HEK293 (cell line): Measurements from ENCODE around the gene ZDHHC3.

Experiments used
- CTCF ChIA-PET: fragments of 350-600 bp; formaldehyde crosslinking; extraction: SDS; loops from one replicate; lab custom pipeline; 2021; ENCODE audit warnings: antibody characterized with exemption; lab: Yijun Ruan, JAX
- POLR2A ChIA-PET: fragments of 300-600 bp; formaldehyde crosslinking; extraction: SDS; loops from one replicate; lab custom pipeline; 2020; ENCODE audit warnings: antibody characterized with exemption, inconsistent platforms; lab: Yijun Ruan, JAX
- H3K27ac ChIP-seq: fragments of 200-500 bp; sonication (Bioruptor generic); 2 replicates; pipeline ENCODE4 v1.5.1; 2014; ENCODE audit warnings: low read depth, low read length, control low read depth, inconsistent platforms; ENCODE audit errors: extremely low read depth
- H3K36me3 ChIP-seq, 2 experiments: fragments of 200-500 bp in 1 of 2; sonication (Bioruptor generic) in 1 of 2; 1 replicate in 1 of 2; 2 replicates in 1 of 2; pipeline ENCODE4 v1.5.1; 2014 to 2017; ENCODE audit warnings: inconsistent platforms in 2 of 2, low read length in 2 of 2; ENCODE audit not compliant: control insufficient read depth in 2 of 2, insufficient read depth in 1 of 2
- H3K4me1 ChIP-seq: fragments of 200-500 bp; sonication (Bioruptor generic); 2 replicates; pipeline ENCODE4 v1.5.1; 2014; ENCODE audit warnings: mild to moderate bottlenecking, low read length, inconsistent platforms; ENCODE audit not compliant: control insufficient read depth, insufficient read depth
- H3K4me3 ChIP-seq: 2 replicates; pipeline ENCODE4 v1.5.1; 2011; ENCODE audit warnings: low read depth, mild to moderate bottlenecking, control low read depth, low read length, moderate library complexity
- H3K9me3 ChIP-seq: fragments of 200-500 bp; sonication (Bioruptor generic); 2 replicates; pipeline ENCODE4 v1.5.1; 2014; ENCODE audit warnings: low read depth, low read length, inconsistent platforms; ENCODE audit not compliant: control insufficient read depth, insufficient read depth
- FEZF1 ChIP-seq: fragments of 450-650 bp; formaldehyde crosslinking; IDR thresholded peaks from 2 replicates; pipeline ENCODE4 v1.5.1; 2016; ENCODE audit warnings: missing biosample characterization, missing genetic modification characterization
- GFI1B ChIP-seq: fragments of 450-650 bp; formaldehyde crosslinking; IDR thresholded peaks from 2 replicates; pipeline ENCODE4 v1.5.1; 2016; ENCODE audit warnings: missing biosample characterization, missing genetic modification characterization
- GLI2 ChIP-seq: fragments of 450-650 bp; formaldehyde crosslinking; IDR thresholded peaks from 2 replicates; pipeline ENCODE4; 2017; ENCODE audit warnings: missing biosample characterization, missing genetic modification characterization, low read depth, borderline replicate concordance
- TRIM28 ChIP-seq: IDR thresholded peaks from 2 replicates; pipeline ENCODE4 v1.6.1; 2011; ENCODE audit warnings: low read length, control low read depth, borderline replicate concordance
- ZFHX2 ChIP-seq: fragments of 450-650 bp; formaldehyde crosslinking; conservative IDR thresholded peaks from 2 replicates; pipeline ENCODE4 v1.5.1; 2016; ENCODE audit warnings: missing biosample characterization, missing genetic modification characterization
- ZIC2 ChIP-seq: fragments of 450-650 bp; formaldehyde crosslinking; IDR thresholded peaks from 2 replicates; pipeline ENCODE4 v1.5.1; 2016; ENCODE audit warnings: missing biosample characterization, missing genetic modification characterization
- ZNF112 ChIP-seq: fragments of 450-650 bp; formaldehyde crosslinking; IDR thresholded peaks from 2 replicates; pipeline ENCODE4 v1.5.0; 2017; ENCODE audit warnings: missing biosample characterization, missing genetic modification characterization
- ZNF416 ChIP-seq: fragments of 450-650 bp; formaldehyde crosslinking; IDR thresholded peaks from 2 replicates; pipeline ENCODE4 v1.5.1; 2016; ENCODE audit warnings: missing biosample characterization, missing genetic modification characterization
- ZNF426 ChIP-seq: fragments of 450-650 bp; formaldehyde crosslinking; IDR thresholded peaks from 2 replicates; pipeline ENCODE4 v1.5.1; 2017; ENCODE audit warnings: missing biosample characterization, missing genetic modification characterization, mild to moderate bottlenecking, inconsistent platforms, moderate library complexity
- ZNF585B ChIP-seq: fragments of 450-650 bp; formaldehyde crosslinking; IDR thresholded peaks from 2 replicates; pipeline ENCODE4 v1.5.1; 2016; ENCODE audit warnings: missing biosample characterization, missing genetic modification characterization
- ZNF777 ChIP-seq: fragments of 450-650 bp; formaldehyde crosslinking; IDR thresholded peaks from 2 replicates; pipeline ENCODE4 v1.5.1; 2017; ENCODE audit warnings: missing biosample characterization, missing genetic modification characterization, borderline replicate concordance
- TF ChIP-seq, protein P1 (sequence below): IDR thresholded peaks from 2 replicates; pipeline ENCODE4 v1.6.1; 2011; ENCODE audit warnings: mild to moderate bottlenecking, low read depth, low read length, borderline replicate concordance
- TF ChIP-seq, protein P2 (sequence below): sonication (generic); formaldehyde crosslinking; IDR thresholded peaks from 2 replicates; pipeline ENCODE4 v1.8.1; 2022; ENCODE audit warnings: mild to moderate bottlenecking, moderate library complexity, missing genetic modification reagents
- TF ChIP-seq, protein P3 (sequence below): fragments of 450-650 bp; formaldehyde crosslinking; IDR thresholded peaks from 2 replicates; pipeline ENCODE4 v1.5.1; 2016; ENCODE audit warnings: missing biosample characterization, missing genetic modification characterization
- TF ChIP-seq, protein P4 (sequence below): fragments of 450-650 bp; formaldehyde crosslinking; IDR thresholded peaks from 2 replicates; pipeline ENCODE4 v1.5.1; 2016; ENCODE audit warnings: missing biosample characterization, missing genetic modification characterization, borderline replicate concordance
- TF ChIP-seq, protein P5 (sequence below): fragments of 450-650 bp; formaldehyde crosslinking; IDR thresholded peaks from 2 replicates; pipeline ENCODE4 v1.5.1; 2017; ENCODE audit warnings: missing biosample characterization, missing genetic modification characterization

Gene ZDHHC3

DNA sequence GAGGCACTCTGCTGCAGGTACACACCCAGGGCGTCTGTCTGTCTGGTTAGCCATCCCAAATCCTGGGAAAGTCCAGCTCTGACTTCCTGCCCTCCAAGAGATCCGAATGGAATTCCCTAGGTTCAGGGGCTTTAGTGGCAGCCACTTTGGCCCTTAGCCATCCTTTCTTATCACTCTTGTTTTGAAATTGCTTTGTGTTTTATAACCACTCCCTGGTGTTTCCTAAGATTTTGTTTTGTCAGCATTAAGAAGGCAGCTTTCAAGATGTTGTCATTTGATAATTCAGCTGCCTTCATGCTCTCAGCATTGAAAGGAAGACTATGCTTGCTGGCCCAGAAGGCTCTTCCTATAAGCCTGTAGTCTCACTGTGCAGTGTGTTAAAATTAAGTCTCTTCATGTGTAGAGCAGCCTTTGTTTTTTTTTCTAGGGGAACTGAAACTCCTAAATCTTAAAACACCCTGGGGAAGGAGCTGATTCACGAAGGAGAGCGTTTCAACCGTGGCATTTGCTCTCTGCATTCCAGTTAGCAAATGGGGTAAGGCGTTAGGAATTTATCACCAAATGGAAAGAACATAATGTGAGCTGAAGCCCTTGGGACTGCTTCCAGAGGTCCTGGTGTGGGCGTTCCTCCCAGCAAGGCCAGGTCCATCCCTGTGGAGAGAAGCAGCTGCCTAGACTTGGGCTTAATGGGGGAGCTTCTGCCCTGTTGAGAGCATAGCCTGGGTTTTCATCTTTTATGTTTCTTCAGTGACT, 36.0 kb upstream of the ZDHHC3 start:
- CTCF ChIA-PET, result no interaction called here
- TF ChIP-seq ZNF585B (tag by site-specific recombination) (no peak), GFI1B (tag by site-specific recombination) (0 out of 2 replicates have a peak, but pooled peaks have one; percentile 15), ZFHX2 (tag by site-specific recombination) (no peak), ZIC2 (tag by site-specific recombination) (0 out of 2 replicates have a peak, but pooled peaks have one; percentile 21), FEZF1 (tag by site-specific recombination) (peak; percentile 32; the same call in 1 of the 2 replicates), ZNF777 (tag by site-specific recombination) (no peak), ZNF112 (tag by site-specific recombination) (no peak), ZNF416 (no peak), GLI2 (tag by site-specific recombination) (no peak), ZNF426 (tag by site-specific recombination) (no peak), TRIM28 (0 out of 2 replicates have a peak, but pooled peaks have one; percentile 21)
- TF ChIP-seq, protein P1, sequence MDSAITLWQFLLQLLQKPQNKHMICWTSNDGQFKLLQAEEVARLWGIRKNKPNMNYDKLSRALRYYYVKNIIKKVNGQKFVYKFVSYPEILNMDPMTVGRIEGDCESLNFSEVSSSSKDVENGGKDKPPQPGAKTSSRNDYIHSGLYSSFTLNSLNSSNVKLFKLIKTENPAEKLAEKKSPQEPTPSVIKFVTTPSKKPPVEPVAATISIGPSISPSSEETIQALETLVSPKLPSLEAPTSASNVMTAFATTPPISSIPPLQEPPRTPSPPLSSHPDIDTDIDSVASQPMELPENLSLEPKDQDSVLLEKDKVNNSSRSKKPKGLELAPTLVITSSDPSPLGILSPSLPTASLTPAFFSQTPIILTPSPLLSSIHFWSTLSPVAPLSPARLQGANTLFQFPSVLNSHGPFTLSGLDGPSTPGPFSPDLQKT, result no peak
- TF ChIP-seq, protein P2, sequence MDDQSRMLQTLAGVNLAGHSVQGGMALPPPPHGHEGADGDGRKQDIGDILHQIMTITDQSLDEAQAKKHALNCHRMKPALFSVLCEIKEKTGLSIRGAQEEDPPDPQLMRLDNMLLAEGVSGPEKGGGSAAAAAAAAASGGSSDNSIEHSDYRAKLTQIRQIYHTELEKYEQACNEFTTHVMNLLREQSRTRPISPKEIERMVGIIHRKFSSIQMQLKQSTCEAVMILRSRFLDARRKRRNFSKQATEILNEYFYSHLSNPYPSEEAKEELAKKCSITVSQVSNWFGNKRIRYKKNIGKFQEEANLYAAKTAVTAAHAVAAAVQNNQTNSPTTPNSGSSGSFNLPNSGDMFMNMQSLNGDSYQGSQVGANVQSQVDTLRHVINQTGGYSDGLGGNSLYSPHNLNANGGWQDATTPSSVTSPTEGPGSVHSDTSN (CRISPR knock-in tag), result no peak
- TF ChIP-seq, protein P3, sequence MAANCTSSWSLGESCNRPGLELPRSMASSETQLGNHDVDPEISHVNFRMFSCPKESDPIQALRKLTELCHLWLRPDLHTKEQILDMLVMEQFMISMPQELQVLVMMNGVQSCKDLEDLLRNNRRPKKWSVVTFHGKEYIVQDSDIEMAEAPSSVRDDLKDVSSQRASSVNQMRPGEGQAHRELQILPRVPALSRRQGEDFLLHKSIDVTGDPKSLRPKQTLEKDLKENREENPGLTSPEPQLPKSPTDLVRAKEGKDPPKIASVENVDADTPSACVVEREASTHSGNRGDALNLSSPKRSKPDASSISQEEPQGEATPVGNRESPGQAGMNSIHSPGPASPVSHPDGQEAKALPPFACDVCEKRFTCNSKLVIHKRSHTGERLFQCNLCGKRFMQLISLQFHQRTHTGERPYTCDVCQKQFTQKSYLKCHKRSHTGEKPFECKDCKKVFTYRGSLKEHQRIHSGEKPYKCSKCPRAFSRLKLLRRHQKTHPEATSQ (tag by site-specific recombination), result no peak
- TF ChIP-seq, protein P4, sequence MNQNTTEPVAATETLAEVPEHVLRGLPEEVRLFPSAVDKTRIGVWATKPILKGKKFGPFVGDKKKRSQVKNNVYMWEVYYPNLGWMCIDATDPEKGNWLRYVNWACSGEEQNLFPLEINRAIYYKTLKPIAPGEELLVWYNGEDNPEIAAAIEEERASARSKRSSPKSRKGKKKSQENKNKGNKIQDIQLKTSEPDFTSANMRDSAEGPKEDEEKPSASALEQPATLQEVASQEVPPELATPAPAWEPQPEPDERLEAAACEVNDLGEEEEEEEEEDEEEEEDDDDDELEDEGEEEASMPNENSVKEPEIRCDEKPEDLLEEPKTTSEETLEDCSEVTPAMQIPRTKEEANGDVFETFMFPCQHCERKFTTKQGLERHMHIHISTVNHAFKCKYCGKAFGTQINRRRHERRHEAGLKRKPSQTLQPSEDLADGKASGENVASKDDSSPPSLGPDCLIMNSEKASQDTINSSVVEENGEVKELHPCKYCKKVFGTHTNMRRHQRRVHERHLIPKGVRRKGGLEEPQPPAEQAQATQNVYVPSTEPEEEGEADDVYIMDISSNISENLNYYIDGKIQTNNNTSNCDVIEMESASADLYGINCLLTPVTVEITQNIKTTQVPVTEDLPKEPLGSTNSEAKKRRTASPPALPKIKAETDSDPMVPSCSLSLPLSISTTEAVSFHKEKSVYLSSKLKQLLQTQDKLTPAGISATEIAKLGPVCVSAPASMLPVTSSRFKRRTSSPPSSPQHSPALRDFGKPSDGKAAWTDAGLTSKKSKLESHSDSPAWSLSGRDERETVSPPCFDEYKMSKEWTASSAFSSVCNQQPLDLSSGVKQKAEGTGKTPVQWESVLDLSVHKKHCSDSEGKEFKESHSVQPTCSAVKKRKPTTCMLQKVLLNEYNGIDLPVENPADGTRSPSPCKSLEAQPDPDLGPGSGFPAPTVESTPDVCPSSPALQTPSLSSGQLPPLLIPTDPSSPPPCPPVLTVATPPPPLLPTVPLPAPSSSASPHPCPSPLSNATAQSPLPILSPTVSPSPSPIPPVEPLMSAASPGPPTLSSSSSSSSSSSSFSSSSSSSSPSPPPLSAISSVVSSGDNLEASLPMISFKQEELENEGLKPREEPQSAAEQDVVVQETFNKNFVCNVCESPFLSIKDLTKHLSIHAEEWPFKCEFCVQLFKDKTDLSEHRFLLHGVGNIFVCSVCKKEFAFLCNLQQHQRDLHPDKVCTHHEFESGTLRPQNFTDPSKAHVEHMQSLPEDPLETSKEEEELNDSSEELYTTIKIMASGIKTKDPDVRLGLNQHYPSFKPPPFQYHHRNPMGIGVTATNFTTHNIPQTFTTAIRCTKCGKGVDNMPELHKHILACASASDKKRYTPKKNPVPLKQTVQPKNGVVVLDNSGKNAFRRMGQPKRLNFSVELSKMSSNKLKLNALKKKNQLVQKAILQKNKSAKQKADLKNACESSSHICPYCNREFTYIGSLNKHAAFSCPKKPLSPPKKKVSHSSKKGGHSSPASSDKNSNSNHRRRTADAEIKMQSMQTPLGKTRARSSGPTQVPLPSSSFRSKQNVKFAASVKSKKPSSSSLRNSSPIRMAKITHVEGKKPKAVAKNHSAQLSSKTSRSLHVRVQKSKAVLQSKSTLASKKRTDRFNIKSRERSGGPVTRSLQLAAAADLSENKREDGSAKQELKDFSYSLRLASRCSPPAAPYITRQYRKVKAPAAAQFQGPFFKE (tag by site-specific recombination), result no peak
- TF ChIP-seq, protein P5, sequence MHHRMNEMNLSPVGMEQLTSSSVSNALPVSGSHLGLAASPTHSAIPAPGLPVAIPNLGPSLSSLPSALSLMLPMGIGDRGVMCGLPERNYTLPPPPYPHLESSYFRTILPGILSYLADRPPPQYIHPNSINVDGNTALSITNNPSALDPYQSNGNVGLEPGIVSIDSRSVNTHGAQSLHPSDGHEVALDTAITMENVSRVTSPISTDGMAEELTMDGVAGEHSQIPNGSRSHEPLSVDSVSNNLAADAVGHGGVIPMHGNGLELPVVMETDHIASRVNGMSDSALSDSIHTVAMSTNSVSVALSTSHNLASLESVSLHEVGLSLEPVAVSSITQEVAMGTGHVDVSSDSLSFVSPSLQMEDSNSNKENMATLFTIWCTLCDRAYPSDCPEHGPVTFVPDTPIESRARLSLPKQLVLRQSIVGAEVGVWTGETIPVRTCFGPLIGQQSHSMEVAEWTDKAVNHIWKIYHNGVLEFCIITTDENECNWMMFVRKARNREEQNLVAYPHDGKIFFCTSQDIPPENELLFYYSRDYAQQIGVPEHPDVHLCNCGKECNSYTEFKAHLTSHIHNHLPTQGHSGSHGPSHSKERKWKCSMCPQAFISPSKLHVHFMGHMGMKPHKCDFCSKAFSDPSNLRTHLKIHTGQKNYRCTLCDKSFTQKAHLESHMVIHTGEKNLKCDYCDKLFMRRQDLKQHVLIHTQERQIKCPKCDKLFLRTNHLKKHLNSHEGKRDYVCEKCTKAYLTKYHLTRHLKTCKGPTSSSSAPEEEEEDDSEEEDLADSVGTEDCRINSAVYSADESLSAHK (tag by site-specific recombination), result peak; percentile 27; the same call in 1 of the 2 replicates
- H3K27ac ChIP-seq, result no peak overlapping the region
- H3K4me3 ChIP-seq, result no peak overlapping the region
- H3K4me1 ChIP-seq, result no peaks in the 10 kb centered on the region
- peaks cover 0 to 52% of the 10 kb centered on the region in 2 experiments; a peak in 1 of 3 replicates for H3K36me3 ChIP-seq
- no peaks in the 10 kb centered on the region for H3K9me3 ChIP-seq
- POLR2A ChIA-PET, result no interaction called here
